ENCODE measurements around the gene RUNX1.
A peak's percentile ranks its signal among the peaks of the same experiment; 100 is the strongest.

RUNX1 gene

DNA sequence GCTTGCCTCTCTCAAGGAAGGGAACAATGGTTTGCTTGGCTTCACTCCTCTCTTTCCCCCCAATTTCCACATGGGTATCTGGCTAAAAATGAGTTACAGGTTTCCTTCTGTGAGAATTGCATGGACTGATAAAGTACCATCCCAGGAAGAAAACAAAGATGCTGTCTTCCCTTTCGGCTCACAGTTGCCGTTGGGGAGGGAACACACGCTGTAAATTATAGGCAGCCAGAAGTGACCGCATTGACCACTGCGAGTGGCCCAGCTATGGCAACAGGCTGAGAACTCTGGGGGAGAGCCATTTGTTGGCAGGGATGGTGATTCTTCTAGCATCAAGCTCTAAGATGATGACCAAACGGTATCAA lies 2.9 kb downstream of the RUNX1 start:
- Histone ChIP-seq H3K36me3 (replicated peaks; ENCODE audit: low read depth, low read length) (peaks cover 49% of the 10 kb centered on the region), H3K4me3 (ENCODE audit: low read length) (peak overlapping the region; percentile 89), H3K79me2 (ENCODE audit: low read length) (peaks cover 72% of the 10 kb centered on the region), H3K9me3 (ENCODE audit: insufficient read depth, low read length) (no peaks in the 10 kb centered on the region), H4K20me1 (ENCODE audit: insufficient read depth, low read length) (peaks cover 53% of the 10 kb centered on the region), H3K4me2 (ENCODE audit: low read length) (peak overlapping the region; percentile 97), H3K4me1 (ENCODE audit: low read length) (peaks cover 64% of the 10 kb centered on the region), H3K9ac (ENCODE audit: low read length) (peak overlapping the region; percentile 93), H3K27me3 (ENCODE audit: low read depth, low read length) (peaks cover 12% of the 10 kb centered on the region; the same call in 1 of the 2 replicates), H3K27ac (ENCODE audit: low read length) (no peak overlapping the region), H2AFZ (ENCODE audit: low read depth, low read length) (no peak overlapping the region)
- TF ChIP-seq EZH2phosphoT487 (IDR thresholded peaks at IDR 0.05; ENCODE audit: low read depth) (no peak), CTCF (IDR thresholded peaks at IDR 0.05; ENCODE audit: low read depth, low read length) (no peak)

DNA sequence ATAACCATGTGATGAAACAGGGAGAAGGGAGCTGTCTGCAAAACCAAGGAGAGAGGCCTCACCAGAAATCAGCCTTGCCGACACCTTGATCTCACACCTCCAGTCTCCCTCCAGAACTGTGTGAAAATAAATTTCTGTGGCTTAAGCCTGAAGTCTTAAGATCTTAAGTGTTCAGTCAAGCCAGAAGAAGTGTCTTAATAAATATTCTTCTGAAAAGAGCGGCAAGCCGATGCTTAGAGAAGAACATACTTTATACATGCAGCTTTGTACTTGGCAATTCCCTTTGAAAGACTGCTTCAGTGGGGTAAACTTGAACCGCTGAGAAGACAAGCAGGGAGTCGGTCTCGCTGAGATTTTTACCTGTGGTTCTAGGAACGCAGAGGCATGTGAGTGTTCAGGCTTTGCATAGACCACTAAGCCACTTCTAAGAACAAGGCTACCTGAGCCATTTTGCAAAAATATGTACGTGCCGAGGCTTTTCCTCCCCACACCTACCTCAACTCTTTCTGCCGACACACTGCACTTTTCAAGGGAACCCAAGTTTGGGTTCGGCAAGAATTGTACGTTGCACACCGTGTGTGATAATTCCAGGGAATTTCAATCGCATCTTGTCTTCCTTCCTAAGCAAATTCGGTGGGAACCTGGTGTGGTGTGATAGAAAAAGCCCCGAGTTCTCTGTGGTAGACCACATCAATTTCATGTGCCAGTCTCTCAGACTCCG lies 3.4 kb downstream of the RUNX1 start:
- Histone ChIP-seq H3K36me3 (replicated peaks; ENCODE audit: low read depth, low read length) (peaks cover 54% of the 10 kb centered on the region), H3K4me2 (ENCODE audit: low read length) (peak overlapping the region; percentile 97), H3K27me3 (ENCODE audit: low read depth, low read length) (peaks cover 12% of the 10 kb centered on the region; the same call in 1 of the 2 replicates), H3K9ac (ENCODE audit: low read length) (peak overlapping the region; percentile 93; the same call in 1 of the 2 replicates), H2AFZ (ENCODE audit: low read depth, low read length) (no peak overlapping the region), H3K4me1 (ENCODE audit: low read length) (peaks cover 60% of the 10 kb centered on the region), H4K20me1 (ENCODE audit: insufficient read depth, low read length) (peaks cover 58% of the 10 kb centered on the region), H3K79me2 (ENCODE audit: low read length) (peaks cover 77% of the 10 kb centered on the region), H3K27ac (ENCODE audit: low read length) (no peak overlapping the region), H3K9me3 (ENCODE audit: insufficient read depth, low read length) (no peaks in the 10 kb centered on the region), H3K4me3 (ENCODE audit: low read length) (peak overlapping the region; percentile 89)
- TF ChIP-seq EZH2phosphoT487 (IDR thresholded peaks at IDR 0.05; ENCODE audit: low read depth) = no peak
- no peak for TF ChIP-seq CTCF (IDR thresholded peaks at IDR 0.05; ENCODE audit: low read depth, low read length)

- H3K36me3 ChIP-seq (replicated peaks; ENCODE audit: low read depth, low read length) = peaks cover 55% of the 10 kb centered on the region
- H3K4me2 ChIP-seq (ENCODE audit: low read length) = peak overlapping the region; percentile 97
- H2AFZ ChIP-seq (ENCODE audit: low read depth, low read length) = no peak overlapping the region
- peaks cover 59% of the 10 kb centered on the region for H3K4me1 ChIP-seq (ENCODE audit: low read length)
- H3K9ac ChIP-seq (ENCODE audit: low read length) = no peak overlapping the region
- H4K20me1 ChIP-seq (ENCODE audit: insufficient read depth, low read length) = peaks cover 62% of the 10 kb centered on the region
- H3K27ac ChIP-seq (ENCODE audit: low read length) = no peak overlapping the region
- no peaks in the 10 kb centered on the region for H3K9me3 ChIP-seq (ENCODE audit: insufficient read depth, low read length)
- H3K4me3 ChIP-seq (ENCODE audit: low read length) = peak overlapping the region; percentile 89
- H3K27me3 ChIP-seq (ENCODE audit: low read depth, low read length) = peaks cover 12% of the 10 kb centered on the region; the same call in 1 of the 2 replicates
- peaks cover 79% of the 10 kb centered on the region for H3K79me2 ChIP-seq (ENCODE audit: low read length)
- no peak for TF ChIP-seq CTCF (IDR thresholded peaks at IDR 0.05; ENCODE audit: low read depth, low read length)
- TF ChIP-seq EZH2phosphoT487 (IDR thresholded peaks at IDR 0.05; ENCODE audit: low read depth) = no peak
Observed at GRCh38 chr21:35044770-35045541, 4.1 kb downstream of the RUNX1 start.

DNA sequence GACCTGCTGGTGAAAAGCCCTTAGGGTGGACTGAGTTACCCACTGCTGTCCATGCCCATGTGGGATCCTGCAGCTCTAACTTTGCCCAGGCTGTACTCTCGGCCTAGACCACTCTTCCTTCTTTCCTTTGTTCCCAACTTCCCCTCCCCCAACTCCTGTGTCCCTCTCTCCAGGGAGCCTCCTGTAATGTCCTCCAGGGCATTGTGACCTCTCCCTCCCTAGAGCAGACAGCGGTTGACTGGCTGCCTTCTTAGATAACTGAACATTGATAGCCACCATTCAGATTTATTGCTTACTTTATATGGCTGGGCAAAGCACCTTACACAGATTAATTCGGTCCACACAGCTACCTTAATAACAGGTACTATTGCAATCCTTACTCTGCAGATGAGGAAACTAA lies 5.0 kb downstream of the RUNX1 start:
- peak overlapping the region; percentile 35; the same call in 1 of the 2 replicates for H3K4me3 ChIP-seq (ENCODE audit: low read length)
- no peak for TF ChIP-seq CTCF (IDR thresholded peaks at IDR 0.05; ENCODE audit: low read depth, low read length)
- TF ChIP-seq EZH2phosphoT487 (IDR thresholded peaks at IDR 0.05; ENCODE audit: low read depth) = no peak
- peaks cover 54% of the 10 kb centered on the region for H3K4me1 ChIP-seq (ENCODE audit: low read length)
- no peak overlapping the region for H3K27ac ChIP-seq (ENCODE audit: low read length)
- H3K4me2 ChIP-seq (ENCODE audit: low read length) = peak overlapping the region; percentile 97
- no peak overlapping the region for H2AFZ ChIP-seq (ENCODE audit: low read depth, low read length)
- H4K20me1 ChIP-seq (ENCODE audit: insufficient read depth, low read length) = peaks cover 68% of the 10 kb centered on the region
- peaks cover 81% of the 10 kb centered on the region for H3K79me2 ChIP-seq (ENCODE audit: low read length)
- H3K9ac ChIP-seq (ENCODE audit: low read length) = no peak overlapping the region
- H3K36me3 ChIP-seq (replicated peaks; ENCODE audit: low read depth, low read length) = peaks cover 58% of the 10 kb centered on the region
- H3K9me3 ChIP-seq (ENCODE audit: insufficient read depth, low read length) = no peaks in the 10 kb centered on the region
- H3K27me3 ChIP-seq (ENCODE audit: low read depth, low read length) = peaks cover 12% of the 10 kb centered on the region; the same call in 1 of the 2 replicates
